Skeletal muscle satellite cell (primary cell): ENCODE results near the gene NBEA.

Source experiments
- H3K27me3 ChIP-seq: 2 replicates; pipeline ENCODE4 v1.7.0; 2013; ENCODE audit warnings: low read length; ENCODE audit not compliant: control insufficient read depth, insufficient read depth
- H3K36me3 ChIP-seq: 2 replicates; pipeline ENCODE4 v1.7.0; 2013; ENCODE audit warnings: mild to moderate bottlenecking, control low read depth, low read length; ENCODE audit not compliant: insufficient read depth
- H3K4me1 ChIP-seq: 2 replicates; pipeline ENCODE4 v1.7.0; 2013; ENCODE audit warnings: low read length; ENCODE audit not compliant: control insufficient read depth, insufficient read depth
- H3K4me2 ChIP-seq: 2 replicates; pipeline ENCODE4 v1.7.0; 2013; ENCODE audit warnings: mild to moderate bottlenecking, low read length
- H3K4me3 ChIP-seq: 2 replicates; pipeline ENCODE4 v1.7.0; 2013; ENCODE audit warnings: low read length
- H3K9ac ChIP-seq: 2 replicates; pipeline ENCODE4 v1.7.0; 2013; ENCODE audit warnings: mild to moderate bottlenecking, low read depth, low read length, moderate library complexity
- H3K9me3 ChIP-seq: replicated peaks from 2 replicates; pipeline ENCODE4 v1.7.0; 2013; ENCODE audit warnings: mild to moderate bottlenecking, control low read depth, low read length

The NBEA gene

DNA sequence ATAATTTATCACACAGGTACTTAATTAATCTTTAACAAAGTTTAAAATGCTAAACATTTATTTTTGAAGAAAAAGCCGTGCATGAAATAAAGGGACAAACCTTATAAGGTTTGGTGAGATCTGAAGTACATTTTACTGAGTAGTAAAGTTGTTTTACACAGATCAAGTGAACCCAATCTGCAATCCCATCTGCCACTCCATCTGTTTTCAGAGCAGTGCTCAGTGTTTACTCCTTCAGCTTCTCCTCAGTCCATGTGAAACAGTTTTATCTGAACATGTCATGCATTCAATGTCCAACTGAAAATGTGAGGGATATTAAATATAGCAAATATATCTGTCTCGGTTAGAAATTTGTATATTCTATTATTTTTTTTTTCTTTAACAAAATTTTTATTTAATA, 367.6 kb downstream of the NBEA start:
- Histone ChIP-seq H3K36me3 (no peaks in the 10 kb centered on the region), H3K4me2 (no peak overlapping the region), H3K4me1 (no peaks in the 10 kb centered on the region), H3K27me3 (no peaks in the 10 kb centered on the region), H3K9ac (no peak overlapping the region), H3K9me3 (no peaks in the 10 kb centered on the region), H3K4me3 (no peak overlapping the region)

- no peak overlapping the region for H3K9ac ChIP-seq
Observed at GRCh38 chr13:35332134-35332533, 390.1 kb downstream of the NBEA start.

GRCh38 chr13:35333157-35333556, 391.1 kb downstream of the NBEA start:
- Histone ChIP-seq H3K36me3 (no peaks in the 10 kb centered on the region), H3K27me3 (no peaks in the 10 kb centered on the region), H3K4me3 (no peak overlapping the region)

More at GRCh38 chr13:35332134-35332533, 390.1 kb downstream of the NBEA start:
- Histone ChIP-seq H3K4me3 (no peak overlapping the region), H3K9me3 (no peaks in the 10 kb centered on the region), H3K4me1 (no peaks in the 10 kb centered on the region), H3K4me2 (no peak overlapping the region), H3K27me3 (no peaks in the 10 kb centered on the region), H3K36me3 (no peaks in the 10 kb centered on the region)

GRCh38 chr13:35342440-35342839, 400.4 kb downstream of the NBEA start:
- Histone ChIP-seq H3K36me3 (no peaks in the 10 kb centered on the region), H3K4me1 (no peaks in the 10 kb centered on the region), H3K4me2 (no peak overlapping the region), H3K4me3 (no peak overlapping the region), H3K9ac (no peak overlapping the region), H3K9me3 (no peaks in the 10 kb centered on the region), H3K27me3 (no peaks in the 10 kb centered on the region)

More at GRCh38 chr13:35333157-35333556, 391.1 kb downstream of the NBEA start:
- H3K4me2 ChIP-seq = no peak overlapping the region
- no peak overlapping the region for H3K9ac ChIP-seq
- no peaks in the 10 kb centered on the region for H3K9me3 ChIP-seq
- no peaks in the 10 kb centered on the region for H3K4me1 ChIP-seq

GRCh38 chr13:35343417-35343816, 401.3 kb downstream of the NBEA start:
- no peak overlapping the region for H3K4me3 ChIP-seq
- H3K9me3 ChIP-seq = no peaks in the 10 kb centered on the region
- H3K9ac ChIP-seq = no peak overlapping the region
- H3K4me1 ChIP-seq = no peaks in the 10 kb centered on the region
- no peak overlapping the region for H3K4me2 ChIP-seq
- no peaks in the 10 kb centered on the region for H3K27me3 ChIP-seq
- no peaks in the 10 kb centered on the region for H3K36me3 ChIP-seq

DNA sequence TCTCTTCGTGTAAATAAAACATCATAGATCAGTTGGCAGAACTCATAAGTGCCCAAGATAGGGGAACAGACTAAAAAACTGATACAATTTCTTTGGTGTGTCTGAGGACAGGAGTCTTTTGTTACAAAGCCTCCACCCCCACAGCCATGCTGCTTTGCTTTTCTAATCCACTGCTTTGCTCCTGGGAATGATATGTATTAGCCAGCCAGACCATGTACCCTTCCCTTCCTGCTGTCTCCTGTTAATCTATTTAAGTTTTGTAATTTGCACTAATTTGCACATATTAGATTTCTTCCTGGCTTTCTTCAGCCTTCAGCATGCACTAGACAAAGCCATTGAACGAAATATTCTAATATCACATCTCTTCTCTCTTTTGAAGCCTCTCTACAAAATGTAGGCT, 403.9 kb downstream of the NBEA start:
- H3K27me3 ChIP-seq = no peaks in the 10 kb centered on the region
- no peaks in the 10 kb centered on the region for H3K4me1 ChIP-seq

GRCh38 chr13:35346494-35346893, 404.4 kb downstream of the NBEA start:
- Histone ChIP-seq H3K9me3 (no peaks in the 10 kb centered on the region), H3K36me3 (no peaks in the 10 kb centered on the region), H3K4me3 (no peak overlapping the region), H3K9ac (no peak overlapping the region), H3K4me2 (no peak overlapping the region), H3K4me1 (no peaks in the 10 kb centered on the region), H3K27me3 (no peaks in the 10 kb centered on the region)

More for the DNA sequence above, 403.9 kb downstream of the NBEA start:
- H3K9ac ChIP-seq = no peak overlapping the region
- no peak overlapping the region for H3K4me3 ChIP-seq
- no peak overlapping the region for H3K4me2 ChIP-seq
- no peaks in the 10 kb centered on the region for H3K36me3 ChIP-seq
- H3K9me3 ChIP-seq = no peaks in the 10 kb centered on the region

- Histone ChIP-seq H3K27me3 (no peaks in the 10 kb centered on the region), H3K36me3 (no peaks in the 10 kb centered on the region), H3K9ac (no peak overlapping the region), H3K4me2 (no peak overlapping the region), H3K4me1 (no peaks in the 10 kb centered on the region), H3K9me3 (no peaks in the 10 kb centered on the region), H3K4me3 (no peak overlapping the region)
Observed at GRCh38 chr13:35347679-35348205, 405.7 kb downstream of the NBEA start.

DNA sequence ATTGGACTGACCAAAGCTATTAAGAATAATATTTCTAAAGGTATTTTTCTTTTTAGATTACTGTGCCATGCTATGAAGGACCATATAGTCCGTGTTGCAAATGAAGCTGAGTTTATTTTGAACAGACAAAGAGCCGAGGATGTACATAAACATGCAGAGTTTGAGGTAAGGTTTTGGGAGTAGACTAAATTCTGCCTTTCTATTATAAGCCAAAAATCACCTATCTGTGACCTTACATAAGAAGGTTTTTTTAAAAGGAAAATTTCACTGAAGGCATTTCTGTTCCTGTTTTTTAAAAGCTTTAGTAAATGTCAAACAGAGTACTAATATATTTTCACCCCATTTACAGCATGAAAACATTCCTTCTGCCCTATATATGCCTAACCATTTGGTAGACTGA, 407.0 kb downstream of the NBEA start:
- Histone ChIP-seq H3K4me2 (no peak overlapping the region), H3K4me3 (no peak overlapping the region), H3K27me3 (no peaks in the 10 kb centered on the region), H3K36me3 (no peaks in the 10 kb centered on the region), H3K9me3 (no peaks in the 10 kb centered on the region), H3K9ac (no peak overlapping the region), H3K4me1 (no peaks in the 10 kb centered on the region)

- Histone ChIP-seq H3K9ac (no peak overlapping the region), H3K4me2 (no peak overlapping the region), H3K4me1 (no peaks in the 10 kb centered on the region), H3K9me3 (no peaks in the 10 kb centered on the region), H3K27me3 (no peaks in the 10 kb centered on the region), H3K4me3 (no peak overlapping the region), H3K36me3 (no peaks in the 10 kb centered on the region)
Observed at GRCh38 chr13:35349673-35350278, 407.7 kb downstream of the NBEA start.

DNA sequence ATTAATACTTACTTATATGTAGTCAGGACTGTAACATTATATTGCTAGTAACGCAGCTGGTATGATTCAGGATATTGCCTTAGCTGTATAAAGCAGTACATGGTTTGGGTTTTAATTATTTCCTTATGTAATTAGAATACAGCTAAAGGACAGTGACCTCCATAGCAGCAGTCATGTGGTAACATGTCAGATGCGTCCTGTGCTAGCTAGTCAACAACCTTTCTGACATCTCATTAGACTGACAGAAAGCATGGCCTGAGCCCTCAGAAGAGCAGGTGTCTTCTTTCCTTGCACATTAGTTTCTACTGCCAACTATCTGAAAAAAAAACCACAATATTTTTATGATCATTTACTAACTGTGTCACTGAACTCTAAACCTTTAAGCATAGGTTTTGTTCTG, 412.2 kb downstream of the NBEA start:
- H3K9ac ChIP-seq = no peak overlapping the region
- H3K36me3 ChIP-seq = no peaks in the 10 kb centered on the region
- H3K27me3 ChIP-seq = no peaks in the 10 kb centered on the region
- no peaks in the 10 kb centered on the region for H3K9me3 ChIP-seq
- no peak overlapping the region for H3K4me2 ChIP-seq
- no peak overlapping the region for H3K4me3 ChIP-seq
- no peaks in the 10 kb centered on the region for H3K4me1 ChIP-seq

DNA sequence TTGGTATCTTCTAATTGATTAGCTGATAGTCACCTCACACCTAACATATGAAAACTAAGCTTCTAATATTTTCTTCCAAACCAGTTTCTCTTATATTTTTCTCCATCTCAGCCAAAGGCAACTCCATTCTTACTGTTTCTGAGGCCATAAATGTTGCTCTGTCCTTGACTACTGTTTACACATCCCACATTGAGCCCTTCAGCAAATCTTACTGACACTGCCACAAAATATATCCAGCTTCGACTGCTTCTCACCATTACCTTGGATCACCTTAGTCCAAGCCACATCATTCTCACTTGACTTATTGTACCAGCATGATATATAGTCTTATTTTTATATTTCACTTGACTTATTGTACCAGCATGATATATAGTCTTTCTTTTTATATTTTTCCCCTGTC, 412.8 kb downstream of the NBEA start:
- no peak overlapping the region for H3K4me2 ChIP-seq
- no peaks in the 10 kb centered on the region for H3K9me3 ChIP-seq
- no peaks in the 10 kb centered on the region for H3K4me1 ChIP-seq
- H3K27me3 ChIP-seq = no peaks in the 10 kb centered on the region
- H3K9ac ChIP-seq = no peak overlapping the region
- H3K4me3 ChIP-seq = no peak overlapping the region
- no peaks in the 10 kb centered on the region for H3K36me3 ChIP-seq
